Measurements from ENCODE around the gene FPR2. TPM values are rescaled to one million over a fixed set of nuclear protein-coding genes. Genes with fewer than 3 reads are reported as not detected.
"Not testable (repeated sequence)": the region's sequence is repeated elsewhere in the genome, so short reads cannot be mapped to it uniquely, and the experiment has no call there.

The FPR2 gene
- total RNA-seq, 1 donor from 2014 or later = 0.89 TPM

DNA sequence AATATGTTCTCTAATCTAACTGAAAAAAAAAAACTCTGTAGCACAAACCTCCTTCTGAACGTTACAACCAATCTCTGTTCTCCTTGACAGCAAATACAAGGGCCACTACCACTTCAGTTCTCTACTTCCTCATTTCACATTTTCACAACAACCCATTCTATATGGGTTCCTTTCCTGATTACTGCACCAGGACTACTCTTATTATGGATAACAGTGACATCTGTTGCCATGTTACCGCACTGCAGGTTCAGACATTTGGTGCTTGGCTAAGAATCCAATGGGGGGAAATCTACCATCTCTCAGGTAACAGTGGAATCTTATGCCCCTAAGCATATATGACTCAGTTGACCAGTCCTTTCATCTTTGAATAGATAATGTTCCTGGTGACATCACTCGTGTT lies 22.4 kb downstream of the FPR2 start:
- no peak for DNase-seq (ENCODE audit: low spot score)

DNA sequence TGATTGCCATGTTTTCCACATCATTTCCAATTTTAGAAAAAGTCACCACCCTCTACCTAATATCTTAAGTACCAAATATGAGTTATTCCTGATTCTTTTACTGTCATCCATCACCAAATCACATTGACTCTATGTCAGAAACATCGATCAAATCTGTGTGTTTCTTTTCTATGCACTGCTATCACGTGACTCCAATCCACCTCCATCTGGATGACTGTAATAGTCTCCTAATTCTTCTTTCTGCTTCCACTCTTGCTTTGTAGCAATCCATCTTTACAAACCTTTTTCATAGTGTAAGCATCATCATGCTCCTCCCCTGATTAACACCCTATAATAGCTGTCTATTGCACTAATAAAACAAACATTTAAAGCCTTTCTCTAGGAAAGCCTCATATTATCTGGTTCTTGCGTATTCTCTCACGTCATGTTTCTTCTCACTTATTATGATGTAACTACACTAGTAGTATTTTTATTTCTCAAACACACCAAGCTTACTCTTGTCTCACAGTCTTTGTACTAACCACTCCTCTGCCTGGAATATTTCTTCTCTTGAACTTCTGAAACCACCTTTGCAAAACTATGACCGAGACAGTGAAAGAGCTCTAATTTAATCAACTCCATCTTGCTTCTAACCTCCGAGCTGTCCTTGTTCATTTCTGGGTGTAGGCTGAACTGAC lies 23.3 kb downstream of the FPR2 start:
- no peak for DNase-seq (ENCODE audit: low spot score)

DNA sequence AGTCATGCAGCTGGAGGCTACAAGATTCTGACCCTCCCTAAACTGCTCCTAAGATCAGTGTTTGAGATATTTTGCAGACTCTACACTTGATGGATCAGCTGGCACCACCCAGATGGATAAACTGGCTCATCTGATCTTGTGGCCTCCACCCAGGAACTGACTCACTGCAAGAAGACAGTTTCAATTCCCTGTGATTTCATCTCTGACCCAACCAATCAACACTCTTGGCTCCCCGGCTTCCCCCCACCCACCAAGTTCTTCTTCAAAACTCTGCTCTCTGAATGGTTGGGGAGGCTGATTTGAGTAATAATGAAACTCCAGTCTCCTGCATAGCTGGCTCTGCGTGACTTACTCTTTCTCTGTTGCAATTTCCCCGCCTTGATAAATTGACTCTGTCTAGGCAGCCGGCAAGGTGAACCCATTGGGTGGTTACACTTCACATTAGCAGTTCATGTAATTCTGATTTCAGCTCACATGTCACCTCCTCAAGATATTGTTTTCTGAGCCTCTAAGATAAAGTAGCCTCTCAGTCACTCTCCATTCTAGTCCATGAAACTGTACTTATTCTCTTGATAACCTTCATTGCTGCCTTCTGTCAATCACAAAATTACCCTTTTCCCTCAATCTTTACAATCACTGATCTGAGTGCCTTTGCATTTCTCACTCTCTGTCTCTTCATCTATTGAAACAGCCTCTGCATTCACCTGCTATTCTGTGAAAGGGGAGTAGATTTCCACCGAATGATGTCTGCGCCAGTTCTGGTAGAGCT lies 24.1 kb downstream of the FPR2 start:
- DNase-seq (ENCODE audit: low spot score) = peak; percentile 47

DNA sequence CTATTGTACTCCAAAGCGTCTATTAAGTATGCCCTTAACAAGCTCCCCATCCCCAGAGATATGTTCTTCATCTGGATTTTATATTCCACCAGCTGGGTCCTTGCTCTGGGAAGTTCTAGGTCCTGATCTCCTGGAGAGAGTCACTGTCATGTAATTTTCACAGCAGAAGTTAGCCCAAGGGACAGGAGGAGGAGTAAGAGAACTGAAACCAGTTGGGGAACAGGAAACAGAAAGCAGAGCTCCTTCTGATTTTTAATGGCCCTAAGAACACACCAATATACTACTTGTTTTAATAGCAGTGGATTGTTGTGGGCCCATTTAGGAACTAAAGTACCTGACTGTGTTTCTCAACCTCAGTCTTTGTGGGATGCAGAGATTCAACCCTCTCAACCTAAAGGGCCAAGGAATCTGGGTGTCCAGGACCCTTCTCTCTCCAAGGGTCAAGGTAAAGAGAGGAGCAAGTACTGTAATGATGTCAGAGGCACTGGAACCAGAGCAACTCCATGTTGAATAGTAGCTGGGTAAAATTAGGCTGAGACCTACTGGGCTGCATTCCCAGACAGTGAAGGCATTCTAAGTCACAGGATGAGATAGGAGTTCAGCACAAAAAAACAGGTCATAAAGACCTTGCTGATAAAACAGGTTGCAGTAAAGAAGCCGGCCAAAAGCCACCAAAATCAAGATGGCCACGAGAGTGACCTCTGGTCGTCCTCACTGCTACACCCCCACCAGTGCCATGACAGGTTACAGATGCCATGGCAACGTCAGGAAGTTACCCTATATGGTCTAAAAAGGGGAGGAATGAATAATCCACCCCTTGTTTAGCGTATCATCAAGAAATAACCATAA lies 25.9 kb downstream of the FPR2 start:
- no peak for DNase-seq (ENCODE audit: low spot score)

DNA sequence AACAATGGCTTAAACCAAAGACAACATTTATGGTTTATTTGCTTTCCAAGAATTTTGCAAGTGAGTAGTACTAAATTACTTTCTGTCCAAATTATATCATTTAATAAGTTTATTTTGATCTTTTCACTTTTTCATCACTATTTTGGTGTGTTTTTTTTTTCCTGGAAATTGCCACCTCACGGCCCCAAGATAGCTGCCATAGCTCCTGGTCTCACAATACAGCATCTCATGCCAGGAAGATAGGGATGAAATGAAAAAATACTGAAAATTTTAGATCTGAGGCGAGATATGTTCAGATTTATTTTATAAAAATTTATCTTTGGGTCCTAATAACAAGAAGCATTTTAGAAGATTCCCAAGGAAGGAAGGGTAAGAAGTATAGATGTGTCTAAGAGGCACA lies 27.0 kb downstream of the FPR2 start:
- DNase-seq (ENCODE audit: low spot score) = no peak

DNA sequence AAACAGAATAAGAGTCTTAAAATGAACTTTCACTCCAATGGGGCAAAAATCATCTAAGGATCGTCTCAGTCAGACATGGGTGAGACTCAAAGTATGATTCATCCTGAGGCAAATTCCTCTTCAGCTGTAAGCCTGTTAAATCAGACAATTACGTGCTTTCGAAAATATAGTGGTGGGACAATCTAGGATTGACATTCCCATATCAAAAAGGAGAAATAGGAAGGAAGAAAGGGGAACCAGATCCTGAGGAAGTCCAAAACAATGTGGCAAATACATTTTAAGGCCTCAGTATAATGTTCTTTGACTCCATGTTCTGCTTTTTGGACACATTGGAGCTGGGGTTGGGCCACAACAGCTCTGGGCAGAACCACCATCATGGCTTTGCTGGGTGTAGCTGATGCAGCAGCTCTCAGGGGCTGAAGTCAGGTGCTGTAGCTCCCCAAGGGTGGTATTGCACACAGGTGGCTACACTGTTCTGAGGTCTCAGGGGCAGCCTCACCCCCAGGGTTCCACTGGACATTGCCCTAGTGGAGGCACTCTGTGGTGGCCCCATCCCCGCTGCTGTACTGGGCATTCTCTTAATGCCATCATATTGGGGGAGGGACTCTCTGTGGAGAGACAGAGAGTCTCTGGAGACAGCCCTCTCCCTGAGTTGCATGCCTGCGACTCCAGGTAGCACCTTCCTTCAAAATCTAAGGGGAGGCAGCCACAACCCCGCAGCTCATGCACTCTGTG lies 28.2 kb downstream of the FPR2 start:
- DNase-seq (ENCODE audit: low spot score) = no peak

DNA sequence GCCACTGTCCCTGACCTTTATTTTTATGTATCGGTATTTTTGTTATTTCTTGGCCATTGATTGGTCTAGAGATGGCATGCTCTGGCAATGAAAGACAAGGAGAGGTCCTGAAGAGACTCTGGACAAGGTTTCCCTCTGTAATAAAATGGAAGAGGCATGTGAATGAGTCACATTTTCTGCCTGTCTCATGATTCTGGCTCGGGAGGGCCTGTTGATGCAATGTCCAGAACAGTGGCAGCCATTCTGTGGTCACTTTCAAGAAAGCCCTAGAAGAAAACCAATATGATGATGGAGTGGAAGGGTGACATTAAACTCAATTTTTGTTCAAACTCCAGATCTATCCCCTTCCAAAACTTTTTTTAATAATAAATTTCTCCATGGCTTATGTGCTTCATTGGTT lies 32.0 kb downstream of the FPR2 start:
- DNase-seq (ENCODE audit: low spot score) = no peak

DNA sequence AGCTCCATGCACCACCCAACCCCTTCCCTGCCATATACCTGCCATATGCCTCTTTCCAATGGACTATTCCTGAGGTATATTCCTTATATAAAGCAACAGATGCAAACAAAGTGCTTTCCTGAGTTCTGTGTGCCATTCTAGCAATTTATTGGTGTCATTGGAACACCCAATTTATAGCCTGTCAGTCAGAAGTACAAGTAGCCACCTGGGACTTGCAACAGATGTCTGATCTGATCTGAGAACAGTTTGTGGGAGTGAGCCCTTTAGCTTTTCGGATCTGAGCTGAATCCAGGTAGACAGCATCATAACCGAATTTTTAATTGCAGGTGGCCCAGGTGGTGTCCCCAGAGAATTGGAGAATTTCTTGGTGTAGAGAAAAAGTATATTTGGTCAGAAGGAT lies 33.0 kb downstream of the FPR2 start:
- no peak for DNase-seq (ENCODE audit: low spot score)

DNA sequence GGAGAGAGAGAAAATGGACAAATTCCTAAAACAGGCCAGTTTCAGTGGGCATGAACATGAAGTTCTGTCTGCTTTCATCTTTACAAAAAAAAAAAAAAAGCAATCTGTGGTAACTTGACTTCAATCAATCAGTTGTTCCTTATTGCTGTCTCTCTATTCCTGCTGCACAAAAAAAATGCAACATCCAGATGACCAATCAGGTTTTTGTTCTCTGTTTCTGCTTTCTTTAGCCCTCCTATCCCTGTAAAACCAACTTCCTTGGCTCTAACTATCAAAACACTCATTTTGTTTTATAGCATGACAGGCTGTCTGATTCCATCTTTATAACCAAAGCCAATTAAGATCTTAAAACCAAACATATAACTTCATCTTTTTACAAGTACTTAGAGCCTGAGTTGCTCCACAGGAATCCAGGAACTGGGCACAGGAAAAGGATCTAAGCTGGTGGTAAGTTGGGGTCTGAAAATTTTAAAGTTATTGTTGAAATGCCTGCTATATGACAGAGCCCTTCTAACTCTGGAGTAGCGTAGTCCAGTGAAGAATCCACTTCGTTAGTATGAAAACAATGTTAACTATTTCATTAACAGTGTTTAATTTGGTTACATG lies 34.0 kb downstream of the FPR2 start, which contains the start of gene FPR3:
TSS of gene FPR3 (plus strand) at position 273 of the 606 bp plus-strand sequence. CDS start 28,592 bp downstream, outside the sequence.
- DNase-seq (ENCODE audit: low spot score) = no peak

DNA sequence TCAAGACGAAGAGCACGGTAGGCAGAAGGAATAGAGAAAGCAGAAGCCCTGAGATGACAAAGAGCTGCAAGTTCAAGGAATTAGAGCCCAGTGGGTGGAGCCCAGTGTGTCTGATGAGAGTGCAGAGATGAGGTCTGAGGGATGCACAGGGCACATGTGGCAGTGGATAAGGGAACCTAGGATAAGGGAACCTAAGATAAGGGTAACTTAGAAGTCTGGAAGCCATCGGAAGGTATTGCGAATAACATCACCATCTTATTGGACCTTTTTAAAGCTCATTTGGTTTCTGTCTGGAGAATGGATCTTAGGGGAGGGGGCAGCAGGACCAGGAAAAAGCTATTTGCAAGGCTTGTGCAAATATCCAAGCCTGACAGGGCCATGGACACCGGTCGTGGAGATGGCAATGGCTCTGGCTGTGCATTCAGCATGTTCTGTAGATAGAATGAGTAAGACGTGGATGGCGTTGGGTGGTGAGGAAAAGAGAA lies 35.3 kb downstream of the FPR2 start:
- DNase-seq (ENCODE audit: low spot score) = no peak

DNA sequence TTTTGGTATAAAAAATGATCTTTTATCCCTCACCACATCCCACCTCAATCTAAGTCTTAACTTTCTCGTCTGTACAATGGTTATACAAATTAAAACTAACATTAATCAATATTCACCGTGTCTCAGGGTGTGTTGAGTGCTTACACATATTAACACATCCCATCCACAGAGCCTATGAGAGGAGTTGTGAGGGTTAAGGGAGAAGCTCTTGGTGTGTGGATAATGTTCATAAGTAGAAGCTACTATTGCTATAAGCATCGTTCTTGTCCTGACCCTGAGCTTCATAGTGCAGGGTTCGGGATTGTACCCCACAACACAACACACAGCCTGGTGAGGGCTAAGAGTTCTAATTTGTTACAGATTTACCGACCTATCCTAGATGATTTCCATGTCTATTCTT lies 36.5 kb downstream of the FPR2 start:
- no peak for DNase-seq (ENCODE audit: low spot score)

DNA sequence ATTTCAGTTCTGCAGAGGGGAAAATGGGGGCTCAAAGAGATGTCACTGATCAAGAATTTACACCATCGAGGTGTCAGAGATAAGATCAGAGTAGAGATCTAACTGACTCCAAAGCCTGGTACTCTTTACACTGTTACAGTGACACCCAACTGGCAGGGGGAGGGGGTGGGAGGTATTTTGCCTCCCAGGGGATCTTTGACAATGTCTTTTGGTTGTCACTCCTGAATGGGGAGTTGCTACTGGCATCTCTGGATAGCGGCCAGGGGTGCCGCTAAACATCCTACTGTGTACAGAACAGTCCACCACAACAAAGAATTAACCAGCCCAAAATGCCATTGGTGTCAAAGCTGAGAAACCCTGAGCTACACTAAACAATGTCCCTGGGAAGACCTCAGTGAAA lies 37.1 kb downstream of the FPR2 start:
- no peak for DNase-seq (ENCODE audit: low spot score)

DNA sequence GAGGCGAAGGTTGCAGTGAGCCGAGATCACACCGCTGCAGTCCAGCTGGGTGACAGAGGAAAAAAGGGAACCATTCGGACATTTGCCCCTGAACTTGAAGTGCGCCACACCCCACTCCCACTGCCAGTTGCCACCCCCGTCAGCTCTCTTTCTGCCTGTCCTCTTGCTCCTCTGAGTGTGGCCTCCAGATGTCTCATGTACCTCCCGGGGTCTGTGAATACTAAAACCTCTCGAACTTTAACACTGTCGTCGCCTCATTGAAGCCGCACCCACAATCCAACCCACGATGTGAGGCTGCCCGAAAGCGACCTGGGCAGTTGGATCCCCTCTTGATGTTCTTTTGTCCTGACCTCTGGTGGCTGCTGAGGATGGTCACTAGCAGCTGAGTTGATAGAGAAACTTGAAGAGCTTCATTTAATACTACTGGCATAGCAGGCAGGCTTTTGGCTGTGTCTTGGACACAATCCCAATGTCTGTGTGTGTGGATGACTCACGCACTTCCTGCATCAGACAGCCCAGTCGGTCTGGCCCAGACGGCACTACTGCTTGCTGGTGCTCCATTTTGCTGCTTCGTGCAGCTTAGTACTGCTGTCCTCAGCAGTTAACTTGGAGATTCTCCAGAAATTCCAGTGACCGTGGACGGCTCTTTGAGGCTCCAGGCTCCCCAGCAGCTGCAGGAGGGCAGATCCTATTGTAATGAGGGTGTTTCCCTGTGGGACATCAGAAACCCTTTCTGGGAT lies 38.2 kb downstream of the FPR2 start:
- peak; percentile 87 for DNase-seq (ENCODE audit: low spot score)

DNA sequence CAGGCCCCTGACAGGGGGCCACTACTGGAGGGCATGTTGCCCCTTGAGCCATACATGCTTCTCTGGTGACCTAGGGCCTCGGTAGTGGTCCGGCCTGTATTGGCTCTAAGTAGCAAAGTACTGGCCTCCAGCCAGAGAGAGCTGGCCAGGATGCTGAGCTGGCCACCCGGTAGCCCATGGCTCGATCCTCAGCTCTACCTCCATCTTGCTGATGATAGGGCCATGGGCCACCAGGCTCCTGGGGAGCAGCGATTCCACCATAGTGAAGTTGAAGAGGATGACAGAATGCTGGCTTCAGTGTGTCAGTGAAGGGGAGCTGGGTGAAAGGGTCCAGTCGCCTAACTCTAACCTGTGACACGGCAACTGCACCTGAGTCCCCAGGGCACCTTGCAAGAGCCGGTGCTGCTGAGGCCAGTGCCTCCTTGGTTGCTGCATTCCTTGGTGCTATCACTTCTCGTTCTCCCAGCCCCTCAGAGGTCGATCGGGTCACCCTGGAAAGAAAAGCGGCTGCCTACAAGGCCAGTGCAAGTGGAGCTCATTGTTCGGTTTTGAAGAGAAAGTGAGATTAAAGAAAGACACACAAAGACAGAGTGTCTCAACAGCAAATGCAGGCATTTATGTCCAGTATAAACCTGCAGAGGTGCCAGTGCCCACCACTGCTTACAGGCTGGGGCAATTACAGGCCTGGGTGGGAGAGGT lies 38.9 kb downstream of the FPR2 start:
- DNase-seq (ENCODE audit: low spot score) = no peak

DNA sequence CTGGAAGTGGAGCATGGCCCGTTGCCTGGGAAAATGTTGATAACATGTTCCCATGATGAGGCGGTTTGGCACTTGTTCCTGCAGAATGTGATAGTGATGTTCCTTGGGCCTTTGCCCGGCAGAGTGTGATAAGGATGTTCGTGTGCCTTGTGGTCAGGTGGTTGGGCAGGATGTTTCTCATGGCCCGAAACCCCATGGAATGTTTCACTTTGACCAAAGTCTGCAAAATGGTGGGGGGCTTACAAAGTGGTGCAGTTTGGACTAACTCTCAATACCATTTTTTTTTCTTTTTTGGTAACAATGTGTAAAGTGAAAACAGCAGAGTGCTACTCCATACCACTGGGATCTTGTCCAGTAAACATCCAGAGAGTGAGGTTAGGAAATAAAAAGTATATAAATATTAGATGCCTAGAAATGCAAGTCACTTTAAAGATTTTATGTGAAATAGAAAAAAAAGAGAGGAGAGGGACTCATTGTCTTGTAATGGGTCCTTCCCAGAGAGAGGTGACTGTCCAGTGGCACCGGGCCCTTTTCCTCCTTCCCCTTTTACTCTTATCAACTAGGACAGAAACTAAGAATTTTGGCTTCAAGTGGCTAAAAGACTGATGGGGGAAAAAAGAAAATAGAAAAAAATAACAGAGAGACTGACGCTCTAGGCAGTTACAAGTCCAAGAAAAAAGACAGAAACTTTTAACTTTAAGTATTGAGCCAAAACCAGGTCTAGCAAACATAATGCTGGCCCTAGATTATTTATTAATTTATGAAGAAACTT lies 39.7 kb downstream of the FPR2 start:
- peak; percentile 55 for DNase-seq (ENCODE audit: low spot score)

DNA sequence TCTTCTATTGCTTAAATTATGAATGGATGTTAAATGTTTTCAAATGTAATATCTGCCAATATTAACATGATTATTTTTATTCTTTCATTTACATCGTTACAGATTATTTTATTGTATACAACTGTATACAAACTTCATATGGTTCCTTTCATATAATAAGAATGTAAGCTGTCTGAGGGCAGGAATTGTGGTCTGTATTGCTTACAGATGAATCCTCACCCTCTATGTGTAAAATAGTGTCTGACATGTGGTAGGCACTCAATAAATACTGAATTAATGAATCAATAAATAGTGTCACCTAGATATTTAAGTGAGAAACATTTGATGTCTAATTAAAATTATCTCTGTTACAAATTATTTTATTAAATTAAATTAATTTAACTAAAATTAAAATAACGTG lies 41.8 kb downstream of the FPR2 start:
- no peak for DNase-seq (ENCODE audit: low spot score)

DNA sequence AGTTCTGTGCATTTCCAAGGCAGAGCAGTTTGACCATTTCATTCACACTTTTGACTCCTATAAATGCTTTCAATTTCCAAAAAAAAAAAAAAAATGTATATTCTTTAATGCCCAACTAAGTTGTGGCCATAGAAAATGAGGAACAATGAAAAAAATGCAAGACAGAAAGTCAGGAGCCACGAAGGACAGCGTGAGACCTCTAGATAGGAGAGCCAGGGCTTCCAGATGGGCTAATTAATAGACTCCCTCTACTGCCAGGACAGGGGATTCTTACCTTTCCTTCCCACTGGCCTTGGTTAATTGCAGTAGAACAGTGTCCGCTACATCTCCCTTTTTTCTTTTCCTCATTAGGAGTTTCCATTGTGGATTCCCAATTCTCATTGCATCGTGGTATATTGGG lies 42.5 kb downstream of the FPR2 start:
- DNase-seq (ENCODE audit: low spot score) = no peak

DNA sequence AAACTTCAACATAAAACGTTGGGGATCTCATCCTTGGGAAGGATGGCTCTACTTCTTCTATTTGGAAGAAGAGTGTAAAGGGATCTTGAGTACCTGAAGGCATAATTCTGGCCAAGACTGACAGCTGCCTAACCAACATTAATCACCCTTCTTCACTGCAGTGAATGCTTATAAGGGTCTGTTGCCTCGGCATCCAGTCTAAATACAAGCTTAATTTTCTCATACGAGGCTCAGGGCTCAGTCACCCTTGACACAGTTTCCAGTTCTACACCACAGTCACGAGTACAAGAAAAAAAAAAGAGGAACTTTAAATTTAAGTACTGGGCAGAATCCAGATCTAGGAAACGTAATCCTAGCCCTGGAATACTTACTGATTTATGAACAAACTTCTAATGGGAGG lies 43.0 kb downstream of the FPR2 start:
- no peak for DNase-seq (ENCODE audit: low spot score)

DNA sequence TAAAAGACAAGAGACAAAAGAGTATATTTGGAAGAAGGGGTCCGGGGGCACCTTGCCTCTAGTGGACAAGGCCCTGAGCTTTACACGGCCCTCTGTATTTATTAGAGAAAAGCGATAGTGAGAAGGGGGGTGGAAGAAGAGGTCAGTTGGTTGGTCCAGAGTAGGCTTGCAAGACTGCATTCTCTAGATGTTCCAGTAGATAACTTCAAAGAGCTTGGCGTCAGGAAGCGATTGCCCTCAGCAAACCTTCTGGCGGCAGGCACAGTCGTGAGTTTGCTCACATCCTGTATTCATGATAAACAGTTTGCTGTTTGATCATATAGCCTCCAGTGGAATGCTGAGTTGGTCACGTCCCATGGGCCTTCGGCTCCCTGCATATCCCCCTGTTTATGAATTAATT lies 43.8 kb downstream of the FPR2 start:
- not testable (repeated sequence) for DNase-seq (ENCODE audit: low spot score)

All from ureter (tissue), 1 donor.